Pulmonary artery endothelial cell (primary cell): ENCODE results near the gene GOLGA8A. TPM values are rescaled to one million over a fixed set of nuclear protein-coding genes. Genes with fewer than 3 reads are reported as not detected.
"Not testable (repeated sequence)": the region's sequence is repeated elsewhere in the genome, so short reads cannot be mapped to it uniquely, and the experiment has no call there.

Experiments
- DNase-seq: peaks from one replicate; pipeline ENCODE4 v3.0.0-alpha.2; 2011; ENCODE audit warnings: low read depth, low spot score
- total RNA-seq: library from RNA; depleted of rRNA; stranded (reverse); fragments of >200 nt; gene quantifications from 2 replicates; pipeline ENCODE4 v1.2.3, GENCODE V29; 2014

Gene GOLGA8A
- total RNA-seq, 1 donor from 2014 or later, result 12.5 TPM

- not testable (repeated sequence) for DNase-seq
Observed at GRCh38 chr15:34409511-34409910, 28.1 kb downstream of the GOLGA8A start.

- not testable (repeated sequence) for DNase-seq
Observed at GRCh38 chr15:34408973-34409372, 28.6 kb downstream of the GOLGA8A start.

GRCh38 chr15:34403899-34404298 lies 33.7 kb downstream of the GOLGA8A start:
- DNase-seq, result not testable (repeated sequence)

- DNase-seq, result not testable (repeated sequence)
Observed at GRCh38 chr15:34403160-34403598, 34.4 kb downstream of the GOLGA8A start.

GRCh38 chr15:34397637-34398259 lies 39.9 kb downstream of the GOLGA8A start:
- not testable (repeated sequence) for DNase-seq

- DNase-seq, result not testable (repeated sequence)
Observed at GRCh38 chr15:34392981-34393380, 44.6 kb downstream of the GOLGA8A start.

GRCh38 chr15:34389594-34390086 lies 48.0 kb downstream of the GOLGA8A start:
- not testable (repeated sequence) for DNase-seq

Other genes with a start within 250 kb of the GOLGA8A start
- gene KATNBL1, start 227.7 kb downstream of the GOLGA8A start, total RNA-seq, result 42.3 and 61.0 TPM in 2 replicates
- 215 and 255 TPM in 2 replicates for gene EMC4, start 212.8 kb downstream of the GOLGA8A start, total RNA-seq
- 20.3 and 23.7 TPM in 2 replicates for gene SLC12A6, start 100.0 kb downstream of the GOLGA8A start, total RNA-seq
- 186 and 277 TPM in 2 replicates for gene NOP10, start 94.7 kb downstream of the GOLGA8A start, total RNA-seq
- not detected in 2 replicates for gene NUTM1, start 94.5 kb downstream of the GOLGA8A start, total RNA-seq
- 6.7 and 9.3 TPM in 2 replicates for gene LPCAT4, start 70.6 kb downstream of the GOLGA8A start, total RNA-seq
- 11.2 and 14.6 TPM in 2 replicates for gene GOLGA8B, start 145.8 kb upstream of the GOLGA8A start, total RNA-seq